HepG2 (cell line): ENCODE data around the gene MRFAP1L1. TPM values are rescaled to one million over a fixed set of nuclear protein-coding genes. Genes with fewer than 3 reads are reported as not detected.

Source experiments
- ATAD3A ChIP-seq: sonication (generic); formaldehyde crosslinking; IDR thresholded peaks from 2 replicates; pipeline ENCODE4 v1.4.0; 2020; ENCODE audit warnings: missing genetic modification reagents
- CHD2 ChIP-seq: IDR thresholded peaks from 2 replicates; pipeline ENCODE4 v1.6.1; 2011; ENCODE audit warnings: low read depth, low read length, improper control_type of control experiment
- DZIP1 ChIP-seq: sonication (generic); formaldehyde crosslinking; IDR thresholded peaks from 2 replicates; pipeline ENCODE4 v1.5.0; 2020; ENCODE audit warnings: mild to moderate bottlenecking, missing genetic modification reagents
- HHEX ChIP-seq: IDR thresholded peaks from 2 replicates; pipeline ENCODE4 v1.6.1; 2016; ENCODE audit warnings: control low read depth
- HNRNPL ChIP-seq: fragments of 200-400 bp; formaldehyde crosslinking; IDR thresholded peaks from 2 replicates; pipeline ENCODE4 v1.6.1; 2017; ENCODE audit warnings: mild to moderate bottlenecking, low read depth, low read length
- NFE2 ChIP-seq: sonication (generic); formaldehyde crosslinking; IDR thresholded peaks from 2 replicates; pipeline ENCODE4 v1.4.0; 2020; ENCODE audit warnings: missing genetic modification reagents
- RFXAP ChIP-seq: sonication (generic); formaldehyde crosslinking; IDR thresholded peaks from 2 replicates; pipeline ENCODE4 v1.4.0; 2020; ENCODE audit warnings: missing genetic modification reagents, borderline replicate concordance
- polyA plus RNA-seq, 8 experiments: library from polyadenylated mRNA; depleted of rRNA in 3 of 8; stranded (reverse) in 7 of 8; unstranded in 1 of 8; fragments of >200 nt; fragmentation: Illumina TruSeq in 4 of 8; extraction: Trizol in 4 of 8; gene quantifications; 2 replicates each; pipeline versions ENCODE4 v1.2.1 to v1.2.3, GENCODE V29; 2011 to 2016; ENCODE audit warnings: low read depth in 4 of 8, missing spikeins in 1 of 8, mixed read lengths in 1 of 8; ENCODE audit not compliant: insufficient read depth in 1 of 8
- total RNA-seq, 5 experiments: library from RNA; depleted of rRNA; stranded (reverse); fragments of >200 nt; fragmentation: Illumina TruSeq; extraction: Trizol; gene quantifications; 2 replicates each; pipeline ENCODE4 v1.2.3, GENCODE V29; 2016; ENCODE audit warnings: low read depth in 1 of 5
- TF ChIP-seq, protein P1 (sequence below): sonication (generic); formaldehyde crosslinking; IDR thresholded peaks from 2 replicates; pipeline ENCODE4 v1.4.0; 2020; ENCODE audit warnings: mild to moderate bottlenecking, low read depth, missing genetic modification reagents
- TF ChIP-seq, protein P2 (sequence below): sonication (generic); formaldehyde crosslinking; IDR thresholded peaks from 2 replicates; pipeline ENCODE4 v1.4.0; 2020; ENCODE audit warnings: missing genetic modification reagents
- TF ChIP-seq, protein P3 (sequence below): sonication (generic); formaldehyde crosslinking; IDR thresholded peaks from 2 replicates; pipeline ENCODE4 v1.5.1; 2020; ENCODE audit warnings: mild to moderate bottlenecking, missing genetic modification reagents, moderate library complexity

The MRFAP1L1 gene
- total and polyA plus RNA-seq, 2 of the 13 experiments (the other 11 are each of a cell fraction or from before 2014, with no cell fraction given), result 44.8 to 76.6 TPM

DNA sequence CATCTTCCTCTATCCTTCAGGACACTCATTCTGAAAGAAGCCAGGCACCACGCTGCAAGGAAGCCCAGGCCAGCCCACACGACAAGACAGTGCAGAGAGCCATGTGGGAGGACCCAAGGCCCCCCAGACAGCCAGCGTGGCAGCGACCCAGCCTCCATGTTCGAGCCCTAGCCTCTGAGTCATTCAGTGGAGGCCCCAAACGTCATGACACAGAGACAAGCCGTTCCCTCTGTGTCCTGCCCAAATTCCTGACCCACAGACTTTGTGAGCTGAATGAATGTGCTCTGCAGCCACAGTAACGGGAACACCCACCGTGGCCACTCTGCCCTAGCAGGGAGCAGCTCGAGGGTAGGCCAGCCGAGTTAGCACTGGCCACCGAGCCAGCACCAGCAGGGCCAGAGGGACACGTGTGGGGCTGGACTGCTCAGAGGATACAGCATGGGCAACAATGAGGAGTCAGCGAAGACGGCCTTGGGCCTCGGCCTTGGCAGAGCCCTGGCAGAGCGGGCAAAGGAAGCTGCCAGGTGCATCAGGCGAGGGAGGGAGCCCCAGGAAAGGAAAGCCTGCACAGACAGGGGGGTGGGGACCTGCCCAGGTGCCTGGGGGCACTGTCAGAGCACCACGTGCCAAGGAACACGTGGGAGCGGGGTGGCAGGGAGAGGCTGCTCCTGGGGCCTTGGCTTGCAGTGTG, 14.9 kb upstream of the MRFAP1L1 start (continued):
- TF ChIP-seq, protein P1, sequence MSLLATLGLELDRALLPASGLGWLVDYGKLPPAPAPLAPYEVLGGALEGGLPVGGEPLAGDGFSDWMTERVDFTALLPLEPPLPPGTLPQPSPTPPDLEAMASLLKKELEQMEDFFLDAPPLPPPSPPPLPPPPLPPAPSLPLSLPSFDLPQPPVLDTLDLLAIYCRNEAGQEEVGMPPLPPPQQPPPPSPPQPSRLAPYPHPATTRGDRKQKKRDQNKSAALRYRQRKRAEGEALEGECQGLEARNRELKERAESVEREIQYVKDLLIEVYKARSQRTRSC, result no peak
- TF ChIP-seq, protein P2, sequence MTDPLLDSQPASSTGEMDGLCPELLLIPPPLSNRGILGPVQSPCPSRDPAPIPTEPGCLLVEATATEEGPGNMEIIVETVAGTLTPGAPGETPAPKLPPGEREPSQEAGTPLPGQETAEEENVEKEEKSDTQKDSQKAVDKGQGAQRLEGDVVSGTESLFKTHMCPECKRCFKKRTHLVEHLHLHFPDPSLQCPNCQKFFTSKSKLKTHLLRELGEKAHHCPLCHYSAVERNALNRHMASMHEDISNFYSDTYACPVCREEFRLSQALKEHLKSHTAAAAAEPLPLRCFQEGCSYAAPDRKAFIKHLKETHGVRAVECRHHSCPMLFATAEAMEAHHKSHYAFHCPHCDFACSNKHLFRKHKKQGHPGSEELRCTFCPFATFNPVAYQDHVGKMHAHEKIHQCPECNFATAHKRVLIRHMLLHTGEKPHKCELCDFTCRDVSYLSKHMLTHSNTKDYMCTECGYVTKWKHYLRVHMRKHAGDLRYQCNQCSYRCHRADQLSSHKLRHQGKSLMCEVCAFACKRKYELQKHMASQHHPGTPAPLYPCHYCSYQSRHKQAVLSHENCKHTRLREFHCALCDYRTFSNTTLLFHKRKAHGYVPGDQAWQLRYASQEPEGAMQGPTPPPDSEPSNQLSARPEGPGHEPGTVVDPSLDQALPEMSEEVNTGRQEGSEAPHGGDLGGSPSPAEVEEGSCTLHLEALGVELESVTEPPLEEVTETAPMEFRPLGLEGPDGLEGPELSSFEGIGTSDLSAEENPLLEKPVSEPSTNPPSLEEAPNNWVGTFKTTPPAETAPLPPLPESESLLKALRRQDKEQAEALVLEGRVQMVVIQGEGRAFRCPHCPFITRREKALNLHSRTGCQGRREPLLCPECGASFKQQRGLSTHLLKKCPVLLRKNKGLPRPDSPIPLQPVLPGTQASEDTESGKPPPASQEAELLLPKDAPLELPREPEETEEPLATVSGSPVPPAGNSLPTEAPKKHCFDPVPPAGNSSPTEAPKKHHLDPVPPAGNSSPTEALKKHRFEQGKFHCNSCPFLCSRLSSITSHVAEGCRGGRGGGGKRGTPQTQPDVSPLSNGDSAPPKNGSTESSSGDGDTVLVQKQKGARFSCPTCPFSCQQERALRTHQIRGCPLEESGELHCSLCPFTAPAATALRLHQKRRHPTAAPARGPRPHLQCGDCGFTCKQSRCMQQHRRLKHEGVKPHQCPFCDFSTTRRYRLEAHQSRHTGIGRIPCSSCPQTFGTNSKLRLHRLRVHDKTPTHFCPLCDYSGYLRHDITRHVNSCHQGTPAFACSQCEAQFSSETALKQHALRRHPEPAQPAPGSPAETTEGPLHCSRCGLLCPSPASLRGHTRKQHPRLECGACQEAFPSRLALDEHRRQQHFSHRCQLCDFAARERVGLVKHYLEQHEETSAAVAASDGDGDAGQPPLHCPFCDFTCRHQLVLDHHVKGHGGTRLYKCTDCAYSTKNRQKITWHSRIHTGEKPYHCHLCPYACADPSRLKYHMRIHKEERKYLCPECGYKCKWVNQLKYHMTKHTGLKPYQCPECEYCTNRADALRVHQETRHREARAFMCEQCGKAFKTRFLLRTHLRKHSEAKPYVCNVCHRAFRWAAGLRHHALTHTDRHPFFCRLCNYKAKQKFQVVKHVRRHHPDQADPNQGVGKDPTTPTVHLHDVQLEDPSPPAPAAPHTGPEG, result no peak
- TF ChIP-seq HNRNPL (peak; percentile 68; the same call in 1 of the 2 replicates), RFXAP (CRISPR knock-in tag) (no peak), DZIP1 (no peak), HHEX (CRISPR knock-in tag) (no peak), NFE2 (CRISPR knock-in tag) (no peak), ATAD3A (CRISPR knock-in tag) (no peak), CHD2 (no peak)
- TF ChIP-seq, protein P3, sequence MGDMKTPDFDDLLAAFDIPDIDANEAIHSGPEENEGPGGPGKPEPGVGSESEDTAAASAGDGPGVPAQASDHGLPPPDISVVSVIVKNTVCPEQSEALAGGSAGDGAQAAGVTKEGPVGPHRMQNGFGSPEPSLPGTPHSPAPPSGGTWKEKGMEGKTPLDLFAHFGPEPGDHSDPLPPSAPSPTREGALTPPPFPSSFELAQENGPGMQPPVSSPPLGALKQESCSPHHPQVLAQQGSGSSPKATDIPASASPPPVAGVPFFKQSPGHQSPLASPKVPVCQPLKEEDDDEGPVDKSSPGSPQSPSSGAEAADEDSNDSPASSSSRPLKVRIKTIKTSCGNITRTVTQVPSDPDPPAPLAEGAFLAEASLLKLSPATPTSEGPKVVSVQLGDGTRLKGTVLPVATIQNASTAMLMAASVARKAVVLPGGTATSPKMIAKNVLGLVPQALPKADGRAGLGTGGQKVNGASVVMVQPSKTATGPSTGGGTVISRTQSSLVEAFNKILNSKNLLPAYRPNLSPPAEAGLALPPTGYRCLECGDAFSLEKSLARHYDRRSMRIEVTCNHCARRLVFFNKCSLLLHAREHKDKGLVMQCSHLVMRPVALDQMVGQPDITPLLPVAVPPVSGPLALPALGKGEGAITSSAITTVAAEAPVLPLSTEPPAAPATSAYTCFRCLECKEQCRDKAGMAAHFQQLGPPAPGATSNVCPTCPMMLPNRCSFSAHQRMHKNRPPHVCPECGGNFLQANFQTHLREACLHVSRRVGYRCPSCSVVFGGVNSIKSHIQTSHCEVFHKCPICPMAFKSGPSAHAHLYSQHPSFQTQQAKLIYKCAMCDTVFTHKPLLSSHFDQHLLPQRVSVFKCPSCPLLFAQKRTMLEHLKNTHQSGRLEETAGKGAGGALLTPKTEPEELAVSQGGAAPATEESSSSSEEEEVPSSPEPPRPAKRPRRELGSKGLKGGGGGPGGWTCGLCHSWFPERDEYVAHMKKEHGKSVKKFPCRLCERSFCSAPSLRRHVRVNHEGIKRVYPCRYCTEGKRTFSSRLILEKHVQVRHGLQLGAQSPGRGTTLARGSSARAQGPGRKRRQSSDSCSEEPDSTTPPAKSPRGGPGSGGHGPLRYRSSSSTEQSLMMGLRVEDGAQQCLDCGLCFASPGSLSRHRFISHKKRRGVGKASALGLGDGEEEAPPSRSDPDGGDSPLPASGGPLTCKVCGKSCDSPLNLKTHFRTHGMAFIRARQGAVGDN (CRISPR knock-in tag), result peak; percentile 46
